NCI-H2196 (cell line): ENCODE measurements around the gene TTF2.
"Not testable (repeated sequence)": the region's sequence is repeated elsewhere in the genome, so short reads cannot be mapped to it uniquely, and the experiment has no call there.

Experiments
- DNase-seq: peaks from one replicate; lab custom pipeline; 2025; ENCODE audit not compliant: unreplicated experiment; lab: John Stamatoyannopoulos, UW

Gene TTF2

DNA sequence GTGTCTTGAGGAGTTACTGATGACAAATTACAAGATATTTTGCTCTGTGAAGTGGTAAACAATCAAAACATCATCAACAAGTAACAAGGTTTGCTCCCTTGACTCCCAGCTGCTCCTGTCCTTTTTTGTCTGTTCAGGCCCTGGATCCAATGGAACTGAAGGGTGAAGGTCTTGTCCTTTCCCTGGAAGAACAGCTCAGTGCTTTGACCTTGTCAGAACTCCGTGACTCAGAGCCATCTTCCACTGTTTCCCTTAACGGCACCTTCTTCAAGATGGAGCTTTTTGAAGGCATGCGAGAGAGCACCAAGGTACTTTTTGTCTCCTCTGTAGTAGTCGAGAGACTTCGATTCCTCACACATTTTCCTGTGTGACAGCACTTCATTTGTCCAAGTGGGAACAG, 32.5 kb downstream of the TTF2 start:
- DNase-seq, result no peak

DNA sequence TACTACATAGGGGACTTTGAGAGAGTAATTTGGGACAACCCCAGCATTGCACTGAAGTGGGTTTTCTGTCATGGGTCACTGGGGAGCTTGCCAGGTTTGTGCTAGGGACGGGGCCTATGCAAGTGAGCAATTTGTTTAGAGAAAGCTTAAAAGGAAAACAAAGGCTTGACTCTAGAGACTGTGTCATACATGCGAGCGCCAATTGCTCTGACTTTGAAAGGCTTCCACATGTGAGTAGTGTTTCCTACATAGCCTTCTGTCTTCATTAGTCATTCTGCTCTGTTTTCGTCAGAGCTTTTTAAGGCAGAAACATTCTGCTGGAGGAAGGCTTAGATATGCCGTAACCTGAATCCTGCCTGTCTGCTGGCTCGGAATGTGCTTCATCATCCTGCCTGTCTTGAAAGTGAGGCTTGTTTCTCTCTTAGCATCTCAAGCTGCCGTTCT, 33.0 kb downstream of the TTF2 start:
- DNase-seq, result no peak

DNA sequence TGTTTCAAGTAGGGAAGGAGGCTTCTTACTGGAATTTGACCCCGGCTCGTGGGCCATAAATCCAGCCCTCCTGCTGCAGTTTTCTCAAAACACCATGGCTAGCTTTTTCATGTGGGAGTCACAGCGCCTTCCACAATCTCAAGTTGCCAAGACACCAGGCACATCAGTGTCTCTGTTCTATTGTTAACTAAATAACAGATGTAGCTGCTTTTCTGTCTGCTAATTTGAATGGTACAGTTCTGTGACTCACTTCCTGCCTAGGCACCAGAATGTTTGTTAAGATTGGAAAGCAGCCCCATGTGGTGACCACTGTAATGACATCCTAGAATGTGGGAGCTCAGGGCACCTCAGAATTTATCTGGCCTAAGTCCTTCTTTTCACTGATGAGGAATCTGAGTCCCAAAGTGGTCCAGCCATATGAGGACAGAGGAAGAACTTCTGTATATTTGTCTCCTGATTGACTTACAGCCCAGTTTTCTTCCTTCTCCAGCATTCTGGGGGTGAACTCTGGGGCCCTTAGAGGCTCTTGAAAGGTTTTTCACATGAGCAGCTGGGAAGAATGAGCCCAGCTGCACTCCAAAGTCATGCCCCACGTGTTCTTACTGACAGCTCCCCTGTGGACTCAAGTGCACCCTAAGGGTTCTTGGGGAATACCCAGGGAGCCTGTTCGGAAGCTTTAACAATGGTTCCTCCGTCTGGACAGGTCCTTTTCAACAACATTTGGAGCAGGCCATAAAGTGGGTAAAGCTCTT, 33.9 kb downstream of the TTF2 start:
- DNase-seq, result no peak

DNA sequence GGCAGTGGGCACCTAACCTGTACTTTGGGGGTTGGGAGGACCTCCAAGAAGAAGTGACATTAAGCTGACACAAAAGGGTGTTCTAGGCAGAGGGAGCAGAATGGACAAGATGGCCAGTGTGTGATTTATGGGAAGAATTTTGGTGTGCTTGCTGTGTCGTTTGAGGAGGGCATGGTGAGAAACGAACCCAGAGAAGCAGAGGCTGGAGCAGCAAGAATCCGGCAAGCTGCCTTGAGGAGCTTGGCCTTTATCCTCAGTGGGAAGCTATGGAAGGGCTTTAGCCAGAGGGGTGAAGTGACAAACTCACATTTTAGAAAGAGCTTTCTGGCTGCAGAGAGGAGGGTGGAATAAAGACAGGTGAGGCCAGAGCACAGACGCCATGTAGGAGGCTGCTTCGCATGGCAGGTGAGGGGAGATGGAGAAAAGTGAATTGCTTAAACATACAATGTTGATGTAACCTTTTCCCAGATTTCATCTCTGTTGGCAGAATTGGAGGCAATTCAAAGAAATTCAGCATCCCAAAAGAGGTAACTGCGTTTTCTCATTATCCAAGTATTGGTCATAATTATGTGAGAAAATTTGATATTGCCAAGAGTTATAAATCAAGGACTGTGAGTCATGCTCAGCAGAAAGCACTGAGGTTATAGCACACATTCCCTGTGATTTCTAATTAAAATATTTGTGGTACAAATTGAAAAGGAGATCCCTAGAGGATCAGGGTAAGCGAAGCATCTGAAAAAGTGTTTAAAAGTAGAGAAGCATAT, 34.9 kb downstream of the TTF2 start:
- no peak for DNase-seq

DNA sequence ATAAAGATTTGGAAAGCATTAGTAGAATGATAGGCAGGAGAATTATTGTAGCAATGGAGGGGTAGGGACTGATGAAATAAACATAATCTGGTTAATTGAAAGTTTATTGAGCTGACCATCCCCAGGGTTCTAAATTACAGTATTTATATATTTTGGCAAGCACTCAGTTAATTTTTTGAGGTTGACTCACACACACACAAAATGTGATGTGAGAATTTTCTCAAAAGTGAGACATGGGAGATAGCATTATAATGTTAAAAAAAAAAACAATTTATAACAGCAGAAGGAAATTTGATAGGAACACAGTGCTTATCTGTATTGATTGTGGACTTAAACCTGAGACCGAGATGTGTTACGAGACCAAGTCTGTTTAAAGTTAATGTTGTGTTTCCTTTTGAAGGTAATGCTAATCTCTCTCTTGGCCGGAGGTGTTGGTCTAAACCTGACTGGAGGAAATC, 36.9 kb downstream of the TTF2 start:
- DNase-seq, result no peak

DNA sequence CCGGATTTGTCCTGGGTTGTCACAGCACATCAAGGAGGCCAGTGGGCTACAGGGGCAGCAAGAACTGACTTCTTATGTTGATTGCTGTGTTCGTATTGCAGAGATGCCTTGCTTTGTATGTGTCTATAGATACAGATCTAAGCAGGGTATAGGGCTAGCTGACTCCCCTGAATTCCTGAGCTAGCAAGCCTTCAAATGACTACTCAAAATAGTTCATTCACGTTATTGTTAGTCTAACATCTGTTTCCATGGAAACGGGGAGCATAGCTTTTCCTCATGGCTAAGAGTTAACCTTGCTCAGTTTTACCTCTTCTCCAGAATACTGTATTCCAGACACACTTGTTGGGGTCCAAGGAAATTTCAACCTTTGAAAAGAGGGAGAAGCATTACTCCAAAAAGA, 37.3 kb downstream of the TTF2 start:
- no peak for DNase-seq

DNA sequence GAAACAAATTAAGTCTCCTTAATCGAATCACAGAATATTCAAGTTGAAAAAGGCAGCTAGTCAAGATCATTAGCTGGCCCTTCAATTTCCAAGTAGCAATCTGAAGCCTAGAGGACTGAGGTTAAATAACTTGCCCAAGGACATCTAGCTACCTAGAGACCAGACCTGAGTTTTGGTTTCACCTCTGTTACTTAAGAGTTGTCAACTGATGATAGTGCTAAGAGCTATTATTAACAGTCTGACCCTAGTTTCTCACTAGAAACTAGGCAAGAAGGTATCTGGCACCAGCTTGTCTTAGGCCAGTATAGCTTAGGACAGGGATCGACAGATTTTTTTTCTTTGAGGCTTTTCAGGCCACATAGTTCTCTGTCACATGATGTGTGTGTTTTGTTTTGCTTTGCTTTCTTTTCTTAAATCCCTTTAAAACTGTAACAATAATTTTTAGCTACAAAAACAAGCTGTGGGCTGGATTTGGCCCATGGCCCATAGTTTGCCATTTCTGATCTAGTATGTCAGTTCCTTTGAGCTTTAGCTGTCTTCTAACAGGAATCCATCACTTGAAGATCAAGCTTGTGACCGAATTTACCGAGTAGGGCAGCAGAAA, 38.3 kb downstream of the TTF2 start:
- no peak for DNase-seq

DNA sequence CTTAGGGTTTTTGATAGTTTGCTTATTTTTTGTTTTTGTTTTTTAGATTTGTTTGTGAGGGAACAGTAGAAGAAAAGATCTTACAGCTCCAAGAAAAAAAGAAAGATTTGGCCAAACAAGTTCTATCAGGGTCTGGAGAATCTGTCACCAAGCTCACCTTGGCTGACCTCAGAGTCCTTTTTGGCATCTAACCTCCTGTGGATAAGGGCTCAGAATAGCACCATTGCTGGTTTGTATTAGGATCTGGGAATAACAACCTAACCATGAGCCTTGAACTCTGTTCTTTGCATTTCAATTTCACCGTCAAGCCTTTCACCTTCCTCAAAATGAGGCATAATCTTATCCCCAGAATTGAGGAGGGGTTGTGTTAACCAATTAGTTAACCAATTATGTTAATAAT, 41.2 kb downstream of the TTF2 start:
- no peak for DNase-seq

DNA sequence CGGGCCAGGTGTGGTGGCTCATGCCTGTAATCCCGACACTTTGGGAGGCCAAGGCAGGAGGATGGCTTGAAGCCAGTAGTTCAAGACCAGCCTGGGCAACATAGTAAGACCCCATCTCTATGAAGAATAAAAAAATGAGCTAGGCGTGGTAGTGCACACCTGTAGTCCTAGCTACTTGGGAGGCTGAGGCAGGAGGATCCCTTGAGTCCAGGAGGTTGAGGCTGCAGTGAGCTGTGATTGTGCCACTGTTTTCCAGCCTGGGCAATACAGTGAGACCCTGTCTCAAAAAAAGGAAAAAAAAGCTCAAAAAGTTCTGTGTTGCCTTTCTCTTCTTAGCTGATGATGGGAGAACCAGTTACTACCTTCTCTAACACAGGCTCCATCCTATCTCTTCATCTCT, 41.7 kb downstream of the TTF2 start:
- not testable (repeated sequence) for DNase-seq

DNA sequence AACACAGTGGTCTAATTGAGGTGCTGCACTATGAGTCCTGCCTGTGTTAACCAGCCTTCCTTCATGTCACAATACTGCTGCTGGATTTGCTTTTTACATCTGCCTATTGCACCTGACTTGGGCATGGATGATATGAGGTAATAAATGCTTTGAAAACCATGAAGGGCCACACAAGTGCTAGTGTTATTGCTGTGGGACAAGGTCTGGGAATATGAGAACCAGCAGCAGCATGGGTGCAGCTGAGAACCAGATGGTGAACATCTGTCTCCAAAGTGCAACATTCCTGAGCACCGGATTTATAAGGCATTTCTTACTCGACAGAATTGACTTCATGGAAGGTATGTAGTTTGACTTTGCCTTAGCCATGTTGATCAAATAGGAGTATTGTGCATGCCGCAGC, 44.9 kb downstream of the TTF2 start:
- DNase-seq, result no peak

DNA sequence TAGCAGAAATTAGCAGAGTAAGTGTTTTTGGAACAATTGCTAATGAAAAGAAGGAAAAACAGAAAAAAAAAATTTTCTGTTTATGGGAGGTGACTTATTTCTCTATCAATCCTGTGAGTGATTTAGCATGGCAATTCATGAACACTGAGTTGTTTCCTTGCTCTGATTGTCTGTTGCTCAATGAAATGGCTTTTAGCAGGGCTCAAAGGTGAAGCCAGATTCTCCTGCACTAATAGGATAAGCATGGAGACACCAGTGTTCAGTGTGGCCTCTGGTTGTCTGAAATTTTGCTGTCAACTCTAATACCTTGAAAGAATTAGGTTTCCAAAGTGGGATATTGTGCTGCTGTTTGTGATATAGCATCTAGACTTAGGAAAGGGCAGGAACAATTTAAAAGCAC, 45.6 kb downstream of the TTF2 start:
- DNase-seq, result no peak

DNA sequence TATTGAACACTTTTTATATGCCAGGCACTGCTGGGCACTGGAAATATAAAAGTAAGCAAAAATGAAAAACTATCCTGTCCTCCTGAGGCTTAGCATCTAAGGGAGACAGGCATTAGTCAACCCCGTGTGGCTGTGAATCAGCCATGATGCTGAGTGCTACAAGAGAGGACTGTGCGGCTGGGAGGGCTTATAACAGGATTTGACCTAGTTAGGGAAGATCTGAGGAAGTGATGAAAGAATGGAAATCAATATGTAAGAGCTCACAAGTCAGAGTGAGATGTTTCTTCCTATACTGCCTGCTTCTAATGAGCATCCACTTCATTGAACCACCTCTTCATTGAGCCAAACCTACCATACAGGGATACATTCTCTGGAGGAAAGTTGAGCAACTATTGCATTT, 46.4 kb downstream of the TTF2 start:
- no peak for DNase-seq

DNA sequence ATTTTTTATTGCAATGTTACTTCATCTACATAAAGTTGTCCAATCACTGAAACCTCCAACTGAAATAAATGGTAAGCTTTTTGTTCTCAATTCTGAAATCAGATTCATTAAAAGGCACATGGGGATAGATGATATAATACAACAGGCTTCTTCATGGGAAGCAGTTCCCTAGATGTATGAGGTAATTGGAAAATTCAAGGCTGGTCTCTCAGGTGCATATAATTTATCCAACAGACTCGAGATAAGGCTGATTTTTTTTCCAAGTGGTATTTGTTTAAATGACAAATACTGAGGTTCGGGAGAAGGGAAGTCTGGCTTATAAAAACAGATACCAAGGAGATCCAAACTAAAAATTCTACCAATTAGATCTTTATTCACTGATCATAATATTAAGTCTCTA, 47.2 kb downstream of the TTF2 start:
- no peak for DNase-seq

DNA sequence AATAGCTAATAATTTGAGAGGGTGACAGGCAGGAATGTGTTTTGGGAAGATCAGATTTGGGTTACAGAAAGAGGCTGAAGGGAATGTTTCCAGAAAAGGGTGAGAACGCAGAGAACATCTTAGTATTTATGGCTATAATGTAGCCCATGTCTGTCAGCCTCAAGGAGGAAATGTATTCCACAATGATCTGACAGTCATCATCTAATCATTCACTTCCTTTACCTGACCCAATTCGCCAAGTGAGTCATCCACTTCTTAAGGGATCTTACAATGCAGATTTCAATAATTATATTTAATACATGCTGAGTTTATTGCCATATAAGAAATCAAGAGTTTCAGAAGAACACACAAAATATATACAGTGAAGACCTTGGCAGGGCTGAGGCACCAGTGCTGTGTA, 50.6 kb downstream of the TTF2 start:
- DNase-seq, result no peak

DNA sequence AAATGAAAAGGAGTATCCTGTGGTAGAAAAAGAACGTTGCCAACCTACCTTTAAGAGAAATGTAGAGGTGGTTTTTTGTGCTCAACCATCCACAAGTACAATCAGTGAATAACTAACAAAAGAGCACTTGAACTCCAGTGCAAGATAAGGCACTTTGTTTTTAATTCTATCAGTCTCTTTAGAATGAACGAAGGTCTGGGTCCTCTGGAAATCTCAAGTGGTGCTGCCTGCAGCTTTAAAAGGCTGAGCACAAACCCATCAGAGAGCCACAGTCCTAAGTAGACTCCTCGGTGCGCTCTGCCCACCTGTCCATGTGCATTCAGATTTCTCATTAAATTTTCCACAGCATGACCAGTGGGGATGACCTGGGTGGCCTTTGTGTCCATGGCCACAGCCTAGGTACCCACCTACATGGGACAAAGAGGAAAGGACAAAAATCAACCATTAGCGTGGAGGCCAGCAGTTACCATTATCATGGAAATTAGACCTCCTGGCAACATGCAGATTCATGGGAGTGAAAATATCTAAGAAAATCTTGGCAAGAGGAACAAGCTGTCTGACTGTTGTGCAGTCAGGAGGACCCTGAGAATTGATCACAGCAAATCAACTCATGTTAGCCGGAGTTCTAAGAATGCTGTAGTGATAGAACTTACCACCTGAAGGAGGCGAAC, 52.1 kb downstream of the TTF2 start:
- no peak for DNase-seq

DNA sequence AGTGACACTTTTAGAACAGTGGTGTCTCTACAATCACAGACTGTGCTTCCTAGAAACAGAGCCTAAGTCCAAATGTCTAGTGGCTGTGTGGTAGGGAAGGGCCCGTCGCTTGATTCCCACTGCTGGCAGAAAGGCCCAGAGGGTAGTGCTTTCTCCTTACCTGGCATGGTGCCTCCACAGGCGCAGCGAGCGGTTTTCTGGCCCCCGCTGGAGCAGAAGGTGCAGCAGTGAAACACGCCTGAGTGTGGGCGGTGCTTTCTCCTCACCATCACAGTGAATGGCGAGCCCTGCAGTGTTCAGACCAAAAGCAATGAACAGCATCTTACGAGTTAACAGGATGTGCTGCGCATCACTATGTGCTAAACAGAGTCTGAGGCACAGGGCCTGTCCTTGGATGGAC, 53.1 kb downstream of the TTF2 start:
- no peak for DNase-seq

DNA sequence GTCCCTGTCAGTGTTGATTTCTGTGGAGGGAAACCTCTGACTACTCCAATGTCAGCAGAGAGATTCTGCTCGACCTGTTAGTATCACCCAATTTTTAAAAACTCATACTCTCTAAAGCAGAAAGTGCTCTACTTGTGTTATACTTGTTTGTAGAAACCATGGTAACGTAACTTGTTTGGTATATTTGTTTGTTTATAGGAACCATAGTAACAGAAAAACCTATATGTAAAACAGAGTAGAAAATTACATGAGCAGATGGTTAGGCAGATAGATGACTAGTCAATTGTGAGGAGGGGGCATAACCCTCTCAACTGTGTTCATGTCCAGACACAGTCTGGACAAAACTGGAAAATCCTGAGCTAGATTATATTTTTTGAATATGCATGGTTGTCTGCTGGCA, 54.8 kb downstream of the TTF2 start:
- DNase-seq, result no peak

DNA sequence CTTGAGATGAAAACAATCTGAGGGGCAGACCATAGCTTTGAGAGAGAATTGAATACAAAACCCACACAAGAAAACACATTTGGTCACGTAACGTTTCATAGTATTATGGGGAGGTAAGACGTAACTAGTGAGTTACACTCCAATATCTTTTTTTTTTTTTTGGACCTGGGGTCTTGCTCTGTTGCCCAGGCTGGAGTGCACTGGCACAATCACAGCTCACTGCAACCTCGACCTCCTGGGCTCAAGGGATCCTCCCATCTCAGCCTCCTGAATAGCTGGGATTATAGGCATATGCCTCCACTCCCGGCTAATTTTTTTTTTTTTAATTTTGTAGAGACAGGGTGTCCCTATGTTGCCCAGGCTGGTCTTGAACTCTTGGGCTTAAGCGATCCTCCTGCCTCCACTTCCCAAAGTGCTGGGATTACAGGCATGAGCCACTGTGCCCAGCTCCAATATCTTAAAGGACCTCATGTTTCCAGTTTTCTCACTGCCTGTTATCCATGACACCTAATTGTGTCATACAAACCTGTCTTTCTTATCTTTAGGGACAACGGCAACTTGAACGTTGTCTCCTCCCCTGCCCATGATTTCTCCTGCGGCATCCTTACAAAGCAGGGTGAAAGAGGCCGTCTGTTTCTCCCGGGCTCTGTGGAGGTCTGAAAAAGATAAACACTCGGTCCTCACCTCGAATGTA, 56.1 kb downstream of the TTF2 start:
- no peak for DNase-seq

DNA sequence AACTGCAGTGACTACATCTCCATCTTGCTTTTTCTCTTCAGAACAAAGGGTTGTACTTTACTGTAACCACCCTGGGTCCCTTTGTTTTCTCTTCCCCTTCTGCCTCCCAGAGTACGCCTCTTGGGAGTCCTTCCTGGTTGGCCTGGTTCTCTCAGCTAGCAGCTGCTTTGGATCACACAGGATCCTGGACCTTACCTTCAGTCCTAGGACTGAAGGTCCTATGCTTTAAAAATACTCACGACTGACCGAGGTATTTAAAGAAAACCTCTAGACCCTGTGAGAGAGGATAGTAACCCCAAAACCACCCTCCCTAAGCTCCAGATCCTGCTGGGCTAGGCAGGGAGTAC, 56.6 kb downstream of the TTF2 start:
- DNase-seq, result no peak

DNA sequence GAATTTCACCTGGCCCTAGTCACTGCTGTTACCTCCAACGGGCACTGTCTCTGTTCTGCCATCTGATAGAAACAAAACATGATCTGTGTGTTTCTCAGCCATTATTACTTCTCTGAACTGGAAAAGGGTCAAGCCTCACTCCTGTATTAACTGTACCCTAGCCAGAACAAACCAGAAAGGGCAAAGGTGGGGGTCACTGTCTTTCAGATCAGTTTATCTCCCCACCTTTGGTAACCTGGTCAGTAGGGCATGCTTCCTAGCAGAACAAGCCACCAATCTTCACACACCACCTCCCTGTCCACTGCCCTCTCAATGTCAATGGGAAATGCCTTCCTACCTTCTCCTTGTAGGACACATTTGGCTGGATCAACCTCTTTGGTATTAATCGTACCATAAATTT, 57.6 kb downstream of the TTF2 start:
- no peak for DNase-seq

DNA sequence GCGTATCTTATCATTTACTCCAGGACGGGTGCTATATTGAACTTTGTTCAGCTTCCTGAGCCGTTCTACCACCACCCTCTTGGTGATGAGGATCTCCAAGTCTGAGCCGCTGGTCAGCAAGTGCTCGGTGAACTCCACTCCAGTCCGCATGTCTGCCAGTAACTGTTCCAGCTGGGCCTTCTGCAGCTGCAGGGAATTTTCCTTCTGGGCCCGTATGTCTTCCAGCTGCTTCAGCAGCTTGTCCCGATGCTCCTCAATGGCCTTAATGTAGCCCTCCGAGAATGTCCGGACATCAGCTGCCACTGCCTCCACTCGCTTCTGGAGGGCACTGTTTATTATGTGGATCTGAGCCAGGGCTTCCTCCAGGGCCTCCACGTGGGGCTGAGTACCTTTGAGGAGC, 58.0 kb downstream of the TTF2 start:
- no peak for DNase-seq
